ENCODE measurements around the gene FAM53A.

GRCh38 chr4:1618438-1618837 lies 65.7 kb downstream of the FAM53A start:
- TF ChIP-seq, protein P1, sequence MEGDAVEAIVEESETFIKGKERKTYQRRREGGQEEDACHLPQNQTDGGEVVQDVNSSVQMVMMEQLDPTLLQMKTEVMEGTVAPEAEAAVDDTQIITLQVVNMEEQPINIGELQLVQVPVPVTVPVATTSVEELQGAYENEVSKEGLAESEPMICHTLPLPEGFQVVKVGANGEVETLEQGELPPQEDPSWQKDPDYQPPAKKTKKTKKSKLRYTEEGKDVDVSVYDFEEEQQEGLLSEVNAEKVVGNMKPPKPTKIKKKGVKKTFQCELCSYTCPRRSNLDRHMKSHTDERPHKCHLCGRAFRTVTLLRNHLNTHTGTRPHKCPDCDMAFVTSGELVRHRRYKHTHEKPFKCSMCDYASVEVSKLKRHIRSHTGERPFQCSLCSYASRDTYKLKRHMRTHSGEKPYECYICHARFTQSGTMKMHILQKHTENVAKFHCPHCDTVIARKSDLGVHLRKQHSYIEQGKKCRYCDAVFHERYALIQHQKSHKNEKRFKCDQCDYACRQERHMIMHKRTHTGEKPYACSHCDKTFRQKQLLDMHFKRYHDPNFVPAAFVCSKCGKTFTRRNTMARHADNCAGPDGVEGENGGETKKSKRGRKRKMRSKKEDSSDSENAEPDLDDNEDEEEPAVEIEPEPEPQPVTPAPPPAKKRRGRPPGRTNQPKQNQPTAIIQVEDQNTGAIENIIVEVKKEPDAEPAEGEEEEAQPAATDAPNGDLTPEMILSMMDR (IDR thresholded peaks at IDR 0.05): no peak
- TF ChIP-seq POLR2A (IDR thresholded peaks at IDR 0.05): no peak
